RWPE1 (cell line): ENCODE results near the gene TRAPPC2.

Source experiments
- CTCF ChIA-PET: fragments of 350-600 bp; sonication (Branson Sonifier 250); formaldehyde crosslinking; extraction: SDS; loops from one replicate; lab custom pipeline; 2021; lab: Yijun Ruan, JAX
- POLR2A ChIA-PET: fragments of 400-600 bp; formaldehyde crosslinking; extraction: SDS; loops from one replicate; lab custom pipeline; 2020; ENCODE audit warnings: antibody characterized with exemption; ENCODE audit not compliant: low non-redundant PET; lab: Yijun Ruan, JAX
- DNase-seq: peaks from one replicate; pipeline ENCODE4 v3.0.0; 2012; ENCODE audit warnings: low spot score
- H3K27ac ChIP-seq: fragments of 450-650 bp; 2 replicates; pipeline ENCODE4 v1.5.1; 2017
- CTCF ChIP-seq: fragments of 450-650 bp; conservative IDR thresholded peaks from 2 replicates; pipeline ENCODE4 v1.5.1; 2017; ENCODE audit warnings: low read depth, mild to moderate bottlenecking

The TRAPPC2 gene

GRCh38 chrX:13760426-13760825, 26.0 kb upstream of the TRAPPC2 start:
- POLR2A ChIA-PET = no interaction called here
- CTCF ChIA-PET = interaction anchor here (0.6 kb wide), 1 partner anchor 786 kb away, joined by 3 read pairs; no protein-coding TSS in a partner anchor
- H3K27ac ChIP-seq = no peak overlapping the region
- no peak for DNase-seq
- TF ChIP-seq CTCF = no peak

GRCh38 chrX:13759152-13759718, 24.8 kb upstream of the TRAPPC2 start:
- no peak for DNase-seq
- no peak overlapping the region for H3K27ac ChIP-seq
- no peak for TF ChIP-seq CTCF
- CTCF ChIA-PET = no interaction called here
- POLR2A ChIA-PET = no interaction called here

- no peak for TF ChIP-seq CTCF
- DNase-seq = no peak
- no peak overlapping the region for H3K27ac ChIP-seq
- CTCF ChIA-PET = interaction anchor here (0.6 to 0.7 kb wide), 2 partner anchors 17 to 53 kb away, joined by 3 to 7 read pairs; no protein-coding TSS in a partner anchor
- POLR2A ChIA-PET = no interaction called here
These were observed 22.0 kb upstream of the TRAPPC2 start for GRCh38 chrX:13756381-13756780.

- CTCF ChIA-PET = no interaction called here
- DNase-seq = no peak
- H3K27ac ChIP-seq = no peak overlapping the region
- POLR2A ChIA-PET = no interaction called here
- no peak for TF ChIP-seq CTCF
These were observed 20.8 kb upstream of the TRAPPC2 start for GRCh38 chrX:13755254-13755653.

GRCh38 chrX:13754765-13755164, 20.3 kb upstream of the TRAPPC2 start:
- no peak for DNase-seq
- TF ChIP-seq CTCF = no peak
- ChIA-PET CTCF (no interaction called here), POLR2A (no interaction called here)
- H3K27ac ChIP-seq = no peak overlapping the region

- DNase-seq = no peak
- CTCF ChIA-PET = interaction anchor here (0.7 kb wide), 1 partner anchor 107 kb away, joined by 3 read pairs; no protein-coding TSS in a partner anchor
- H3K27ac ChIP-seq = no peak overlapping the region
- POLR2A ChIA-PET = no interaction called here
- TF ChIP-seq CTCF = no peak
These were observed 18.2 kb upstream of the TRAPPC2 start for GRCh38 chrX:13752646-13753045.
